GM12875 (cell line): ENCODE results near the gene ZNF567.

ENCODE experiments used
- H3K4me3 ChIP-seq: one replicate; pipeline ENCODE4 v1.5.1; 2011; ENCODE audit warnings: low read depth, low read length, control low read depth
- CTCF ChIP-seq: IDR thresholded peaks from 2 replicates; pipeline ENCODE4 v1.5.1; 2011; ENCODE audit warnings: low read depth, mild to moderate bottlenecking, control low read depth, inconsistent platforms, low read length, moderate library complexity, borderline replicate concordance; ENCODE audit not compliant: insufficient read depth

The ZNF567 gene

GRCh38 chr19:36674201-36674600 lies 13.2 kb upstream of the ZNF567 start:
- H3K4me3 ChIP-seq, result no peak overlapping the region
- TF ChIP-seq CTCF, result no peak

GRCh38 chr19:36679455-36679854 lies 8.0 kb upstream of the ZNF567 start:
- no peak overlapping the region for H3K4me3 ChIP-seq
- no peak for TF ChIP-seq CTCF

GRCh38 chr19:36685835-36686234 lies 1.6 kb upstream of the ZNF567 start:
- no peak overlapping the region for H3K4me3 ChIP-seq

GRCh38 chr19:36686365-36687213 lies 823 bp upstream of the ZNF567 start:
- H3K4me3 ChIP-seq, result peak overlapping the region; percentile 63
- no peak for TF ChIP-seq CTCF

More at GRCh38 chr19:36685835-36686234, 1.6 kb upstream of the ZNF567 start:
- no peak for TF ChIP-seq CTCF

GRCh38 chr19:36688058-36688457 lies 646 bp downstream of the ZNF567 start:
- peak overlapping the region; percentile 63 for H3K4me3 ChIP-seq
- TF ChIP-seq CTCF, result no peak

- no peak overlapping the region for H3K4me3 ChIP-seq
- no peak for TF ChIP-seq CTCF
Observed at GRCh38 chr19:36707134-36707533, 19.7 kb downstream of the ZNF567 start.

- no peak overlapping the region for H3K4me3 ChIP-seq
- no peak for TF ChIP-seq CTCF
Observed at GRCh38 chr19:36709423-36709822, 22.0 kb downstream of the ZNF567 start.
